ENCODE data around the gene ACYP2.

The ACYP2 gene

GRCh38 chr2:54274781-54275242 lies 159.4 kb downstream of the ACYP2 start:
- no peak for DNase-seq
- TF ChIP-seq CTCF (IDR thresholded peaks at IDR 0.05; ENCODE audit: low read depth, low read length), result no peak
- Histone ChIP-seq H3K27me3 (no peaks in the 10 kb centered on the region), H3K4me1 (no peaks in the 10 kb centered on the region), H3K9me3 (no peaks in the 10 kb centered on the region), H3K36me3 (no peaks in the 10 kb centered on the region), H3K4me3 (ENCODE audit: low read depth, low read length) (no peak overlapping the region)

DNA sequence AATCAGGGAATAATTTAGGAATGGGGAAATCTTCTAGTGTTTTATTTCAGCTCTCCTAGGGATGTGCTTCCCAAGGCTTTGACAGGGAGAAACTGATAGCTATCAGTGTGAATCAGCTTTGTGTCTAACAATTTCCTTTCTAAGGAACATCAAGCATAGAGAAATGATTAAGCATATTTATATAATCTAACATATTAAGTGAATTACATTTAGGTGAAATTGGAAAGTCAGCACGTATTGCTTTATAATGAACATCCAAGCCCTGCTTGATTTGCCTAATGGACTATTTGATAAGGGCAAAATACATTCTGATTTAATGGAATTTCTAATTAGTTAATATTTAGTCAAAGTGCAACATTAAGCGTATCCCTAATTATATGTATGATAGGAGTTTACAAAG lies 160.1 kb downstream of the ACYP2 start:
- Histone ChIP-seq H3K36me3 (no peaks in the 10 kb centered on the region), H3K27me3 (no peaks in the 10 kb centered on the region), H3K9me3 (no peaks in the 10 kb centered on the region), H3K4me1 (no peaks in the 10 kb centered on the region), H3K4me3 (ENCODE audit: low read depth, low read length) (no peak overlapping the region)
- TF ChIP-seq CTCF (IDR thresholded peaks at IDR 0.05; ENCODE audit: low read depth, low read length), result no peak
- no peak for DNase-seq

GRCh38 chr2:54279385-54279784 lies 164.0 kb downstream of the ACYP2 start:
- TF ChIP-seq CTCF (IDR thresholded peaks at IDR 0.05; ENCODE audit: low read depth, low read length), result peak; percentile 27
- Histone ChIP-seq H3K4me3 (ENCODE audit: low read depth, low read length) (no peak overlapping the region), H3K9me3 (no peaks in the 10 kb centered on the region), H3K27me3 (no peaks in the 10 kb centered on the region), H3K4me1 (no peaks in the 10 kb centered on the region), H3K36me3 (no peaks in the 10 kb centered on the region)
- no peak for DNase-seq

- H3K4me1 ChIP-seq, result no peaks in the 10 kb centered on the region
- H3K9me3 ChIP-seq, result no peaks in the 10 kb centered on the region
- H3K27me3 ChIP-seq, result no peaks in the 10 kb centered on the region
- H3K4me3 ChIP-seq (ENCODE audit: low read depth, low read length), result no peak overlapping the region
- no peak for TF ChIP-seq CTCF (IDR thresholded peaks at IDR 0.05; ENCODE audit: low read depth, low read length)
- H3K36me3 ChIP-seq, result no peaks in the 10 kb centered on the region
- DNase-seq, result no peak
Measured at GRCh38 chr2:54284826-54285225, 169.4 kb downstream of the ACYP2 start.

DNA sequence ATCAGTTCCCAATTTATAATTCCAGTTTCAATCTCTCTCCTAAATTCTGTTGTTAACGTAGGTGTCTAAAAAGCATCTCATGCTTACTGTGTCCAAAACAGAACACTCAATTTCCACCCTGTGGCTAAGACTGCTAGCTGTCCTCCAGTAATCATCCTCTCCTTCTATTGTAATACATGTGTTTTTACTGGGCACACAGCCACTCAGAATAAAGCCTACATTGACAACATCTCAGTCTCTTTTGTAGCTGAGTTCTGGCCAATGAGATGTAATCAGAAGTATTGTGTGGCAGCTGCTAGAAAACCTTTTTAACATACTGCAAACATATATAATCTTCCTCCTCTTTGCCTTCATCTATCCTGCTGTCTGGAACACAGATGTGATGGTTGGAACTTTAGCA lies 170.0 kb downstream of the ACYP2 start:
- Histone ChIP-seq H3K27me3 (no peaks in the 10 kb centered on the region), H3K36me3 (no peaks in the 10 kb centered on the region), H3K9me3 (no peaks in the 10 kb centered on the region), H3K4me3 (ENCODE audit: low read depth, low read length) (no peak overlapping the region), H3K4me1 (no peaks in the 10 kb centered on the region)
- no peak for DNase-seq
- no peak for TF ChIP-seq CTCF (IDR thresholded peaks at IDR 0.05; ENCODE audit: low read depth, low read length)

- no peak for TF ChIP-seq CTCF (IDR thresholded peaks at IDR 0.05; ENCODE audit: low read depth, low read length)
- H3K27me3 ChIP-seq, result no peaks in the 10 kb centered on the region
- no peak overlapping the region for H3K4me3 ChIP-seq (ENCODE audit: low read depth, low read length)
- DNase-seq, result no peak
- H3K36me3 ChIP-seq, result no peaks in the 10 kb centered on the region
- no peaks in the 10 kb centered on the region for H3K9me3 ChIP-seq
- no peaks in the 10 kb centered on the region for H3K4me1 ChIP-seq
Measured at GRCh38 chr2:54287532-54287931, 172.1 kb downstream of the ACYP2 start.

Measured in BE2C (cell line).